Hepatocyte (in vitro differentiated cells): ENCODE results near the gene GMCL1. TPM values are rescaled to one million over a fixed set of nuclear protein-coding genes. Genes with fewer than 3 reads are reported as not detected.
A peak's percentile ranks its signal among the peaks of the same experiment; 100 is the strongest.

ENCODE experiments used
- DNase-seq: peaks from one replicate; pipeline ENCODE4 v3.0.0-alpha.2; 2016; ENCODE audit warnings: low spot score
- H2AFZ ChIP-seq: fragments of 200-600 bp; sonication (generic); 2 replicates; pipeline ENCODE4 v1.6.0; 2016; ENCODE audit warnings: antibody characterized with exemption, mild to moderate bottlenecking
- H3K27ac ChIP-seq: fragments of 200-600 bp; sonication (generic); 2 replicates; pipeline ENCODE4 v1.5.1; 2016; ENCODE audit warnings: mild to moderate bottlenecking
- H3K27me3 ChIP-seq: fragments of 200-600 bp; sonication (generic); 2 replicates; pipeline ENCODE4 v1.6.1; 2016
- H3K36me3 ChIP-seq: fragments of 200-600 bp; sonication (generic); replicated peaks from 2 replicates; pipeline ENCODE4 v1.5.1; 2016; ENCODE audit warnings: low read depth; ENCODE audit not compliant: insufficient read depth
- H3K4me1 ChIP-seq: fragments of 200-600 bp; sonication (generic); 2 replicates; pipeline ENCODE4 v1.5.1; 2016; ENCODE audit warnings: mild to moderate bottlenecking, moderate library complexity; ENCODE audit not compliant: insufficient read depth
- H3K4me2 ChIP-seq: fragments of 200-600 bp; sonication (generic); 2 replicates; pipeline ENCODE4 v1.6.0; 2016
- H3K4me3 ChIP-seq: fragments of 200-600 bp; sonication (generic); 2 replicates; pipeline ENCODE4 v1.5.1; 2016; ENCODE audit warnings: mild to moderate bottlenecking
- H3K79me2 ChIP-seq: fragments of 200-600 bp; sonication (generic); 2 replicates; pipeline ENCODE4 v1.6.0; 2017; ENCODE audit warnings: mild to moderate bottlenecking
- H3K9me2 ChIP-seq: fragments of 200-600 bp; sonication (generic); replicated peaks from 2 replicates; pipeline ENCODE4 v1.6.0; 2017; ENCODE audit warnings: mild to moderate bottlenecking; ENCODE audit not compliant: insufficient read depth
- H3K9me3 ChIP-seq: fragments of 200-600 bp; sonication (generic); 2 replicates; pipeline ENCODE4 v1.5.1; 2016; ENCODE audit warnings: low read depth, mild to moderate bottlenecking
- H4K20me1 ChIP-seq: fragments of 200-600 bp; sonication (generic); 2 replicates; pipeline ENCODE4 v1.6.0; 2016; ENCODE audit warnings: mild to moderate bottlenecking; ENCODE audit not compliant: insufficient read depth, poor library complexity, severe bottlenecking
- CTCF ChIP-seq: fragments of 200-600 bp; sonication (generic); IDR thresholded peaks from 2 replicates; pipeline ENCODE4 v1.5.1; 2016; ENCODE audit warnings: antibody characterized with exemption, mild to moderate bottlenecking; ENCODE audit not compliant: poor library complexity
- EZH2 ChIP-seq: fragments of 200-600 bp; sonication (generic); IDR thresholded peaks from 2 replicates; pipeline ENCODE4 v1.6.1; 2016; ENCODE audit warnings: antibody characterized with exemption, mild to moderate bottlenecking, borderline replicate concordance
- EZH2phosphoT487 ChIP-seq: fragments of 200-600 bp; sonication (generic); IDR thresholded peaks from one replicate; pipeline ENCODE4 v1.6.1; 2018; ENCODE audit warnings: antibody characterized with exemption, mild to moderate bottlenecking, low read depth, moderate library complexity; ENCODE audit not compliant: unreplicated experiment, severe bottlenecking
- WGBS: methylation state at CpG from one replicate; pipeline ENCODE4 v1.1.6; 2016; ENCODE audit warnings: low lambda C conversion rate; ENCODE audit errors: missing lambda C conversion rate; 5-methylcytosine and 5-hydroxymethylcytosine counted together
- polyA plus RNA-seq: library from polyadenylated mRNA; unstranded; fragments of >200 nt; fragmentation: Nextera tagmentation; extraction: Ambion mirVana; gene quantifications from 2 replicates; pipeline ENCODE4 v1.2.1, GENCODE V29; 2016
- total RNA-seq: library from RNA; depleted of rRNA; stranded (reverse); fragments of >200 nt; gene quantifications from 2 replicates; pipeline ENCODE4 v1.2.3, GENCODE V29; 2014

The GMCL1 gene
- total and polyA plus RNA-seq, 2 experiments from 2014 or later, result 18.1 to 18.8 TPM

- TF ChIP-seq EZH2phosphoT487 (no peak), EZH2 (no peak)
- Histone ChIP-seq H3K27ac (peak overlapping the region; percentile 86), H3K4me2 (peak overlapping the region; percentile 83), H3K79me2 (peaks cover 46% of the 10 kb centered on the region), H3K27me3 (no peaks in the 10 kb centered on the region), H3K4me1 (peaks cover 18% of the 10 kb centered on the region), H3K9me3 (no peaks in the 10 kb centered on the region), H3K9me2 (no peaks in the 10 kb centered on the region), H3K4me3 (no peak overlapping the region), H2AFZ (no peak overlapping the region), H4K20me1 (no peaks in the 10 kb centered on the region), H3K36me3 (no peaks in the 10 kb centered on the region)
- WGBS, result 63% methylated on average over 3 of the region's 3 CpGs
- DNase-seq, result peak; percentile 42
These were observed 88.4 kb downstream of the GMCL1 start for GRCh38 chr2:69917852-69918251.

- Histone ChIP-seq H3K4me3 (no peak overlapping the region), H3K4me1 (peaks cover 17% of the 10 kb centered on the region), H2AFZ (no peak overlapping the region), H3K79me2 (peaks cover 46% of the 10 kb centered on the region), H3K27ac (peak overlapping the region; percentile 86), H4K20me1 (no peaks in the 10 kb centered on the region), H3K4me2 (peak overlapping the region; percentile 6), H3K36me3 (no peaks in the 10 kb centered on the region), H3K9me2 (no peaks in the 10 kb centered on the region), H3K9me3 (no peaks in the 10 kb centered on the region), H3K27me3 (no peaks in the 10 kb centered on the region)
- DNase-seq, result no peak
- WGBS, result 91% methylated on average over 3 of the region's 3 CpGs
- no peak for TF ChIP-seq EZH2
- no peak for TF ChIP-seq EZH2phosphoT487
- no peak for TF ChIP-seq CTCF
These were observed 88.9 kb downstream of the GMCL1 start for GRCh38 chr2:69918401-69918800.

- DNase-seq, result no peak
- Histone ChIP-seq H3K27ac (no peak overlapping the region), H3K27me3 (no peaks in the 10 kb centered on the region), H3K36me3 (no peaks in the 10 kb centered on the region), H3K79me2 (peaks cover 27% of the 10 kb centered on the region), H3K4me1 (no peaks in the 10 kb centered on the region), H2AFZ (no peak overlapping the region), H3K4me3 (no peak overlapping the region), H3K9me3 (no peaks in the 10 kb centered on the region), H3K9me2 (no peaks in the 10 kb centered on the region), H4K20me1 (no peaks in the 10 kb centered on the region), H3K4me2 (no peak overlapping the region)
- 99% methylated on average over 3 of the region's 3 CpGs for WGBS
- TF ChIP-seq EZH2 (no peak), CTCF (no peak), EZH2phosphoT487 (no peak)
These were observed 93.7 kb downstream of the GMCL1 start for GRCh38 chr2:69923116-69923515.

GRCh38 chr2:69926849-69927515 is 97.5 kb downstream of the GMCL1 start:
- no peak for DNase-seq
- Histone ChIP-seq H3K27ac (peak overlapping the region; percentile 17), H3K9me3 (no peaks in the 10 kb centered on the region), H3K9me2 (no peaks in the 10 kb centered on the region), H3K4me1 (no peaks in the 10 kb centered on the region), H2AFZ (no peak overlapping the region), H3K4me2 (no peak overlapping the region), H3K27me3 (no peaks in the 10 kb centered on the region), H3K79me2 (peaks cover 18% of the 10 kb centered on the region), H4K20me1 (no peaks in the 10 kb centered on the region), H3K36me3 (no peaks in the 10 kb centered on the region), H3K4me3 (no peak overlapping the region)
- TF ChIP-seq EZH2, result no peak
- TF ChIP-seq EZH2phosphoT487, result no peak
- TF ChIP-seq CTCF, result no peak
- 86% methylated on average over 3 of the region's 3 CpGs for WGBS
